Measurements from ENCODE around the gene GLS. TPM values are rescaled to one million over a fixed set of nuclear protein-coding genes. Genes with fewer than 3 reads are reported as not detected.

GLS gene
- total and polyA plus RNA-seq, 2 of the 13 experiments (the other 11 are each of a cell fraction or from before 2014, with no cell fraction given) = 78.6 to 183 TPM

DNA sequence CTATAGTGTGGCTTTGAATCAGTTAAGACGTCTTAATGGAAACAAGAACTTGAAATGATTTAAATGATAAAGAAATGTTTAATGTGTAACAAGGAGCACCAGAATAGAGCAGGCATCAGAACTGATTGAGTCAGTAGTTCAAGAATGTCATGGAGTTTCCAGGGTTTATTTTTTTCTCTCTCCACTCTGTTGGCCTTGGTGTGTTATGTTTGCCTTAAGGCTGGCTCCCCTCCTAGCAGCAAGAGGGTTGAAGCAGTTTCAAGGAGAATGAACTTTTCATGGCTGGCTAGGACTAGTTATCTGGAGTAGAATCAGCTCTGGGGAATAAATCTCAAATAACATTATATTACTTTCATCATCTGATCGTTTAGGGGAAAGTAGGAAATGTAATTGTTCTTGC lies 13.4 kb upstream of the GLS start:
- Histone ChIP-seq H3K9me3 (ENCODE audit: low read length) (0 out of 2 replicates have a peak, but pooled peaks cover 4% of the 10 kb centered on the region), H3K27ac (ENCODE audit: extremely low read length, insufficient read depth, low read length) (no peak overlapping the region), H3K27me3 (ENCODE audit: control insufficient read depth in 1 of 2, insufficient read depth in 2 of 2, low read length in 2 of 2) (peaks cover 0 to 12% of the 10 kb centered on the region in 2 experiments; a peak in 2 of 5 replicates), H4K20me1 (ENCODE audit: insufficient read depth, low read length) (no peaks in the 10 kb centered on the region), H2AFZ (ENCODE audit: low read length) (no peak overlapping the region), H3K4me3 (replicated peaks in 1 of 3; ENCODE audit: insufficient read depth in 1 of 3, low read depth in 2 of 3, low read length in 3 of 3) (no peak overlapping the region), H3K9ac (ENCODE audit: insufficient read depth, low read depth, low read length) (no peak overlapping the region), H3K79me2 (ENCODE audit: insufficient read depth, low read length) (no peaks in the 10 kb centered on the region), H3K4me1 (ENCODE audit: insufficient read depth, low read length) (peaks cover 17% of the 10 kb centered on the region), H3K4me2 (ENCODE audit: low read depth, low read length) (no peak overlapping the region), H3K36me3 (replicated peaks in 1 of 2; ENCODE audit: control insufficient read depth in 1 of 2, insufficient read depth in 2 of 2, low read length in 2 of 2) (no peaks in the 10 kb centered on the region)
- WGBS (ENCODE audit: low lambda C conversion rate) = 29% methylated on average over 2 of the region's 2 CpGs
- no peak for DNase-seq (ENCODE audit: low spot score)
- TF ChIP-seq ZNF12 (CRISPR knock-in tag; IDR thresholded peaks at IDR 0.05) = no peak
- no peak for TF ChIP-seq ZNF891 (CRISPR knock-in tag; IDR thresholded peaks at IDR 0.05)
- no peak for TF ChIP-seq RBAK (CRISPR knock-in tag; IDR thresholded peaks at IDR 0.05)
- TF ChIP-seq, protein P1, sequence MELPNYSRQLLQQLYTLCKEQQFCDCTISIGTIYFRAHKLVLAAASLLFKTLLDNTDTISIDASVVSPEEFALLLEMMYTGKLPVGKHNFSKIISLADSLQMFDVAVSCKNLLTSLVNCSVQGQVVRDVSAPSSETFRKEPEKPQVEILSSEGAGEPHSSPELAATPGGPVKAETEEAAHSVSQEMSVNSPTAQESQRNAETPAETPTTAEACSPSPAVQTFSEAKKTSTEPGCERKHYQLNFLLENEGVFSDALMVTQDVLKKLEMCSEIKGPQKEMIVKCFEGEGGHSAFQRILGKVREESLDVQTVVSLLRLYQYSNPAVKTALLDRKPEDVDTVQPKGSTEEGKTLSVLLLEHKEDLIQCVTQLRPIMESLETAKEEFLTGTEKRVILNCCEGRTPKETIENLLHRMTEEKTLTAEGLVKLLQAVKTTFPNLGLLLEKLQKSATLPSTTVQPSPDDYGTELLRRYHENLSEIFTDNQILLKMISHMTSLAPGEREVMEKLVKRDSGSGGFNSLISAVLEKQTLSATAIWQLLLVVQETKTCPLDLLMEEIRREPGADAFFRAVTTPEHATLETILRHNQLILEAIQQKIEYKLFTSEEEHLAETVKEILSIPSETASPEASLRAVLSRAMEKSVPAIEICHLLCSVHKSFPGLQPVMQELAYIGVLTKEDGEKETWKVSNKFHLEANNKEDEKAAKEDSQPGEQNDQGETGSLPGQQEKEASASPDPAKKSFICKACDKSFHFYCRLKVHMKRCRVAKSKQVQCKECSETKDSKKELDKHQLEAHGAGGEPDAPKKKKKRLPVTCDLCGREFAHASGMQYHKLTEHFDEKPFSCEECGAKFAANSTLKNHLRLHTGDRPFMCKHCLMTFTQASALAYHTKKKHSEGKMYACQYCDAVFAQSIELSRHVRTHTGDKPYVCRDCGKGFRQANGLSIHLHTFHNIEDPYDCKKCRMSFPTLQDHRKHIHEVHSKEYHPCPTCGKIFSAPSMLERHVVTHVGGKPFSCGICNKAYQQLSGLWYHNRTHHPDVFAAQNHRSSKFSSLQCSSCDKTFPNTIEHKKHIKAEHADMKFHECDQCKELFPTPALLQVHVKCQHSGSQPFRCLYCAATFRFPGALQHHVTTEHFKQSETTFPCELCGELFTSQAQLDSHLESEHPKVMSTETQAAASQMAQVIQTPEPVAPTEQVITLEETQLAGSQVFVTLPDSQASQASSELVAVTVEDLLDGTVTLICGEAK (IDR thresholded peaks at IDR 0.05) = no peak
- TF ChIP-seq, protein P1 (CRISPR knock-in tag; IDR thresholded peaks at IDR 0.05) = no peak
- no peak for TF ChIP-seq JUNB (CRISPR knock-in tag; IDR thresholded peaks at IDR 0.05; ENCODE audit: borderline replicate concordance)
- FAIRE-seq = no peak
- intact Hi-C loops (cut with micrococcal nuclease; ENCODE audit: unreplicated experiment) (no loop called here), in situ Hi-C loops (cut with HindIII; ENCODE audit: extremely low pct_ligation_motif_present, low pct_unique_long_range_greater_than_20kb) (no loop called here)
- CTCF ChIA-PET (ENCODE audit: low intra/inter-chr PET ratio, low total read pairs) = no interaction called here
- BruUV-seq (replicated peaks) = no TSS peak
- POLR2A ChIA-PET = no interaction called here
- ATAC-seq = no peak

Data from HepG2 (cell line).